ENCODE results near the gene CYB5R3.

- no peak for TF ChIP-seq CTCF (IDR thresholded peaks at IDR 0.05; ENCODE audit: insufficient read depth, low read length)
- no peak for TF ChIP-seq REST (IDR thresholded peaks at IDR 0.05; ENCODE audit: insufficient replicate concordance, low read depth)
- TF ChIP-seq POLR2AphosphoS5 (IDR thresholded peaks at IDR 0.05; ENCODE audit: low read depth), result no peak
- TF ChIP-seq GABPA (IDR thresholded peaks at IDR 0.05; ENCODE audit: low read depth), result no peak
These were observed 33.1 kb upstream of the CYB5R3 start for GRCh38 chr22:42682113-42682851.
